Inflammatory macrophage (primary cell): ENCODE results near the gene MYOCD.
"Not testable (repeated sequence)": the region's sequence is repeated elsewhere in the genome, so short reads cannot be mapped to it uniquely, and the experiment has no call there.

Experiments used
- DNase-seq, 2 donors: peaks; one replicate each; pipeline ENCODE4 v3.0.0-alpha.2; 2020 to 2022
- total RNA-seq, 18 experiments: gene quantifications; one replicate each; lab custom pipeline; 2026; ENCODE audit warnings: mixed read lengths in 6 of 18, inconsistent platforms in 2 of 18; lab: John Stamatoyannopoulos, UW

Gene MYOCD
- total RNA-seq: 0 to 0.23 (median 0) reads per million in 18 experiments

- no peak for DNase-seq
Measured at GRCh38 chr17:12665263-12666210, at the start of gene MYOCD. Gene MYOCD, plus strand, starts transcription at chr17:12665890. Its CDS starts 299 bp downstream, at chr17:12666189.

- no peak for DNase-seq
Measured at GRCh38 chr17:12616161-12616560, 49.5 kb upstream of the MYOCD start.

GRCh38 chr17:12618557-12618956, 47.1 kb upstream of the MYOCD start:
- DNase-seq: no peak

GRCh38 chr17:12619459-12620199, 46.1 kb upstream of the MYOCD start:
- DNase-seq: no peak

GRCh38 chr17:12620200-12620720, 45.4 kb upstream of the MYOCD start:
- no peak for DNase-seq

- DNase-seq: no peak
Measured at GRCh38 chr17:12622726-12623125, 43.0 kb upstream of the MYOCD start.

GRCh38 chr17:12623220-12623848, 42.4 kb upstream of the MYOCD start:
- DNase-seq: no peak

GRCh38 chr17:12624211-12624610, 41.5 kb upstream of the MYOCD start:
- no peak for DNase-seq

GRCh38 chr17:12625092-12625491, 40.6 kb upstream of the MYOCD start:
- DNase-seq: no peak

- DNase-seq: no peak
Measured at GRCh38 chr17:12627177-12627629, 38.5 kb upstream of the MYOCD start.

- DNase-seq: no peak
Measured at GRCh38 chr17:12627781-12628451, 37.8 kb upstream of the MYOCD start.

- DNase-seq: no peak
Measured at GRCh38 chr17:12631076-12631475, 34.6 kb upstream of the MYOCD start.

GRCh38 chr17:12632785-12633184, 32.9 kb upstream of the MYOCD start:
- DNase-seq: no peak

GRCh38 chr17:12634789-12635414, 30.8 kb upstream of the MYOCD start:
- no peak for DNase-seq

GRCh38 chr17:12635996-12636395, 29.7 kb upstream of the MYOCD start:
- not testable (repeated sequence) for DNase-seq

- no peak for DNase-seq
Measured at GRCh38 chr17:12637015-12637414, 28.7 kb upstream of the MYOCD start.

GRCh38 chr17:12637745-12638651, 27.7 kb upstream of the MYOCD start:
- no peak for DNase-seq

GRCh38 chr17:12640364-12640763, 25.3 kb upstream of the MYOCD start:
- no peak for DNase-seq

- DNase-seq: no peak
Measured at GRCh38 chr17:12641084-12641483, 24.6 kb upstream of the MYOCD start.

GRCh38 chr17:12642034-12642433, 23.7 kb upstream of the MYOCD start:
- DNase-seq: no peak

GRCh38 chr17:12643822-12644221, 21.9 kb upstream of the MYOCD start:
- no peak for DNase-seq
